Activated B cell treated with CpG ODN at 0.5 μM for 24 hours (primary cell): ENCODE measurements around the gene EFNB1. TPM values are rescaled to one million over a fixed set of nuclear protein-coding genes. Genes with fewer than 3 reads are reported as not detected.

Experiments used
- ATAC-seq: fragments of 200-7000 bp; cut with Tn5 transposase; one replicate; pipeline ENCODE4 v1.10.0; 2021; ENCODE audit warnings: low read depth, mild to moderate bottlenecking, moderate library complexity
- CTCF ChIA-PET: fragments of 350-600 bp; sonication (Branson Sonifier 250); formaldehyde crosslinking; loops from one replicate; lab custom pipeline; 2021; ENCODE audit warnings: antibody characterized with exemption; lab: Charles Lee
- POLR2A ChIA-PET: fragments of 350-600 bp; sonication (Branson Sonifier 250); formaldehyde crosslinking; loops from one replicate; lab custom pipeline; 2021; ENCODE audit warnings: antibody characterized with exemption; lab: Charles Lee
- DNase-seq: peaks from one replicate; pipeline ENCODE4 v3.0.0; 2022
- H3K27ac Mint-ChIP-seq: one replicate; pipeline ENCODE4 v1.8.0; 2020; ENCODE audit warnings: mixed read lengths
- H3K27me3 Mint-ChIP-seq: one replicate; pipeline ENCODE4 v1.8.0; 2021; ENCODE audit warnings: mixed read lengths
- H3K36me3 Mint-ChIP-seq: one replicate; pipeline ENCODE4 v1.8.0; 2021; ENCODE audit warnings: low read depth, mixed read lengths
- H3K4me1 Mint-ChIP-seq: one replicate; pipeline ENCODE4 v1.8.0; 2021; ENCODE audit warnings: mixed read lengths
- H3K4me3 Mint-ChIP-seq: one replicate; pipeline ENCODE4 v1.8.0; 2020; ENCODE audit warnings: mild to moderate bottlenecking, mixed read lengths
- H3K9me3 Mint-ChIP-seq: one replicate; pipeline ENCODE4 v1.8.0; 2020; ENCODE audit warnings: mixed read lengths
- intact Hi-C: fragments of 100-400 bp; cut with micrococcal nuclease; formaldehyde crosslinking; loops from one replicate; pipeline ENCODE4 v1.15.1; 2024
- total RNA-seq: library from RNA; stranded (reverse); gene quantifications from 2 replicates; pipeline ENCODE4 v1.2.3, GENCODE V29; 2022
- TF ChIP-seq, protein P1 (sequence below): fragments of 200-600 bp; IDR thresholded peaks from one replicate; pipeline ENCODE4 v1.8.0; 2022; ENCODE audit warnings: antibody characterized with exemption, mild to moderate bottlenecking

Gene EFNB1
- total RNA-seq, 1 donor from 2014 or later: 2.3 TPM

DNA sequence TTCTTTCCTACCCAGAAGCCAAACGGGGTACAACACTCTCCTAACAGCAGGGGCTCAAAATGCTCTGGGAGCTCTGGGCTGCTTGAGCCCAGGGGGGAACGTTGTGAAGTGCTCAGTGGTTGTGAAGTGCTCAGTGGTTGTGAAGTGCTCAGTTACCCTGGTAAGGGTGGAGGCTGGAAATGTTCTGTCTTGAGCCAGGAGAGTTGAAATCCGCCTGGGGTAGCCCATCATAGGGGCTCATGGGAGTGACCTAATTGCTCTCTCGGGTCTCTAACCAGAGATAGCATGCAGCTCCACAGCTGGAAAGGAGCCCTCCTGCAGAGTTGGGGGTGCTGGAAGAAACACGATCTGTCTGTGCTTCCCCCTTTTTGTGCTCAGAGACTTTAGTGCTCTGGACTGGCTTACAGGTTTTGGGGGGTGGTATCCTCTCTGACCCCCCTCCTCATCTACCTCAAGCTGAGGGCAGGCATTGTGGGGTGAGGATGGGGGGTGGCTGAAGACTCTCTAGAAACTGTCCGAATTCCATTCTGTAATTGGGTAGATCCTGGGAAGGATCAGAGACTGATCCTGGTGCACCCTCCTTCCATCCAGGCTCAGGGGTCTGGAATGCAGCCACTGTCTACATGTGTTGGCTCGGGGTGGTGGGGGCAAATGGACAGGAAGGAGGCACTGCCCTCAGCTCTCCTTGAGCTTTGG lies 2.7 kb downstream of the EFNB1 start:
- peaks cover 24% of the 10 kb centered on the region for H3K4me1 Mint-ChIP-seq
- ATAC-seq (no peak), DNase-seq (no peak)
- H3K27me3 Mint-ChIP-seq: peaks cover 2% of the 10 kb centered on the region
- POLR2A ChIA-PET: no interaction called here
- intact Hi-C loops: no loop called here
- no peaks in the 10 kb centered on the region for H3K9me3 Mint-ChIP-seq
- TF ChIP-seq, protein P1, sequence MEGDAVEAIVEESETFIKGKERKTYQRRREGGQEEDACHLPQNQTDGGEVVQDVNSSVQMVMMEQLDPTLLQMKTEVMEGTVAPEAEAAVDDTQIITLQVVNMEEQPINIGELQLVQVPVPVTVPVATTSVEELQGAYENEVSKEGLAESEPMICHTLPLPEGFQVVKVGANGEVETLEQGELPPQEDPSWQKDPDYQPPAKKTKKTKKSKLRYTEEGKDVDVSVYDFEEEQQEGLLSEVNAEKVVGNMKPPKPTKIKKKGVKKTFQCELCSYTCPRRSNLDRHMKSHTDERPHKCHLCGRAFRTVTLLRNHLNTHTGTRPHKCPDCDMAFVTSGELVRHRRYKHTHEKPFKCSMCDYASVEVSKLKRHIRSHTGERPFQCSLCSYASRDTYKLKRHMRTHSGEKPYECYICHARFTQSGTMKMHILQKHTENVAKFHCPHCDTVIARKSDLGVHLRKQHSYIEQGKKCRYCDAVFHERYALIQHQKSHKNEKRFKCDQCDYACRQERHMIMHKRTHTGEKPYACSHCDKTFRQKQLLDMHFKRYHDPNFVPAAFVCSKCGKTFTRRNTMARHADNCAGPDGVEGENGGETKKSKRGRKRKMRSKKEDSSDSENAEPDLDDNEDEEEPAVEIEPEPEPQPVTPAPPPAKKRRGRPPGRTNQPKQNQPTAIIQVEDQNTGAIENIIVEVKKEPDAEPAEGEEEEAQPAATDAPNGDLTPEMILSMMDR: no peak
- CTCF ChIA-PET: interaction anchor here (1.2 kb wide), 1 partner anchor 9 kb away, joined by 3 read pairs; no protein-coding TSS in a partner anchor
- peaks cover 2% of the 10 kb centered on the region for H3K36me3 Mint-ChIP-seq
- H3K4me3 Mint-ChIP-seq: peak overlapping the region; percentile 46
- H3K27ac Mint-ChIP-seq: no peak overlapping the region

DNA sequence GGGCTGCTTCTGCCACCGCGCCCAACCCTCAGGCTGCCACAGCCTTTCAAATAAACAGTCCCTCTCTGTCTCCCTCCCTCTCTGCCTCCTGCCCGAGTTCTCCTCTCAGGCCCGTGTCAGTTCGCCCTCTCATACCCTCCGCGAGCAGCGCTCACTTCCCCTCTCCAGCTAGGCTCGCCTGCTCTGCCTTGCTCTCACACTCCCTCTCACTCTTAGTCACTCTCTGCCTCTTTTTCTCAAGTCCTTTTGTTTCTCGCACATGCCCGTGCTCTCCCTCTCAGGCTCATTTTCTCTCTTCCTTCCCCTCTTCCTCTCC lies 3.2 kb downstream of the EFNB1 start:
- ChIA-PET CTCF (no interaction called here), POLR2A (no interaction called here)
- DNase-seq: no peak
- H3K27ac Mint-ChIP-seq: no peak overlapping the region
- peaks cover 2% of the 10 kb centered on the region for H3K36me3 Mint-ChIP-seq
- peak overlapping the region; percentile 24 for H3K4me3 Mint-ChIP-seq
- TF ChIP-seq, protein P1: no peak
- H3K4me1 Mint-ChIP-seq: peaks cover 24% of the 10 kb centered on the region
- H3K27me3 Mint-ChIP-seq: peaks cover 2% of the 10 kb centered on the region
- H3K9me3 Mint-ChIP-seq: no peaks in the 10 kb centered on the region
- ATAC-seq: peak; percentile 20
- intact Hi-C loops: no loop called here

DNA sequence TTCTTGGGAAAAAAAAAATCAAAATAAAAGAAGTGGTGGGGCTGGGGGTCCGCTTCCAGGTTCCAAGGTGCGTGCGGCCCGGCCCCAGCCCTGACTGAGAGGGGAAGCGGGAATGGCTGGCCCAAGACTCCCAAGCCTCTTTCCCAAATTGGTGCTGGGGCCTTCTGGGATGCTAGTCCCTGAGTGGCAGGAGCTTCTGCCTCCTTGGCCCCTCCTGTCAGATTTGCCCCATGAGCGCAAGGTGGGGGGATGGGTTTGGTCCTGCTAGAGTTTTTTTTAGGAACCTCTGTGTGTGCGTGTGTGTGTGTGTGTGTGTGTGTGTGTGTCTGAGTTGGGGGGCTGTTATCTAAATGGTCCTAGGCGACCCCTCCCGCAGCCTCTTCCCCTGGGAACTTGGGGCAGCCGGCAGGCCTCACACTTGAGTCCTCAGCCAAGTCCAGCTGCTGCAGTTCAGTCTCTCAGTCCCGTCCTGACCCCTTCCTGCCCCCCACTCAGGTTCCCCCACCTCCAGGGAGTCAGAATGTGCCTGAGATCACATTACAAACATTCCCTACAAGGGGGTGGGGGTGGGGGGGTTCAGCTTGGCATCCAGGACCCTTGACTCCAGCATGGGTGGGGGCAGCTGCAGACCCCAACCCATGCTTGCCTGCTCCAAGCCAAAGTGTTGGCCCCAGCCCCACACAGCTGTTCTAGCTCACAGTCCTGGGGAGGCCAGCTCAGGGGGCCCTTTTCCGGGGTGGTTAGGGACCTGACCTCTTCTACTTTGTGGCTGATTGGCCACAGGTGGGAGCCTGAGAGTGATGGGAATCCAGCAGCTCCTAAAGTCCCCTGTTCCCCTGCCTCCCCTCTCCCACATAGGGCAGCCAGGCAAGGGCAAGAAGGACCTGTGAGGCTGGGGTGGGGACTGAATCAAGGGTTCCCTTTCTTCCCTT lies 4.0 kb downstream of the EFNB1 start:
- POLR2A ChIA-PET: no interaction called here
- Mint-ChIP-seq H3K36me3 (peaks cover 2% of the 10 kb centered on the region), H3K4me1 (peaks cover 22% of the 10 kb centered on the region), H3K27ac (no peak overlapping the region), H3K9me3 (no peaks in the 10 kb centered on the region), H3K27me3 (peaks cover 2% of the 10 kb centered on the region), H3K4me3 (no peak overlapping the region)
- ATAC-seq: no peak
- CTCF ChIA-PET: no interaction called here
- no peak for DNase-seq
- intact Hi-C loops: no loop called here
- TF ChIP-seq, protein P1: no peak

DNA sequence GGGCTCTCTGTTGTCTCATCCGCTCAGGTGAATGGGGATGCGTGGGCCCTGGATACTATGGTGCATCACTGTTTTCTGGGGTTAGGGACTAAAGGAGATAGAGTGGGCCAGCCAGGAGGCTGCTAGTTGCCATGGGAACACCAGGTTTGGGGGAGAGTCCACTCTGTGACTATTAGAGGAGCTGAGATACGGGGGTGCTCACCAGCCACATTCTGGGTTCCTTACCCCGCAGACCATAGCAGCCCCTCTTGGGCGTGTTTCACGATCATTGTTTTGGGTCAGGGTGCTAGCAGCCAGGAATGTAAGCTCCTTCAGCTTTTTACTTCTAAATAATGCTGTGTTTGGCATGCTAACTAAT lies 4.6 kb downstream of the EFNB1 start:
- TF ChIP-seq, protein P1: no peak
- Mint-ChIP-seq H3K4me3 (no peak overlapping the region), H3K27me3 (peaks cover 2% of the 10 kb centered on the region), H3K4me1 (peaks cover 21% of the 10 kb centered on the region), H3K36me3 (peaks cover 2% of the 10 kb centered on the region), H3K27ac (no peak overlapping the region), H3K9me3 (no peaks in the 10 kb centered on the region)
- ATAC-seq (no peak), DNase-seq (no peak)
- ChIA-PET POLR2A (no interaction called here), CTCF (no interaction called here)
- intact Hi-C loops: no loop called here

DNA sequence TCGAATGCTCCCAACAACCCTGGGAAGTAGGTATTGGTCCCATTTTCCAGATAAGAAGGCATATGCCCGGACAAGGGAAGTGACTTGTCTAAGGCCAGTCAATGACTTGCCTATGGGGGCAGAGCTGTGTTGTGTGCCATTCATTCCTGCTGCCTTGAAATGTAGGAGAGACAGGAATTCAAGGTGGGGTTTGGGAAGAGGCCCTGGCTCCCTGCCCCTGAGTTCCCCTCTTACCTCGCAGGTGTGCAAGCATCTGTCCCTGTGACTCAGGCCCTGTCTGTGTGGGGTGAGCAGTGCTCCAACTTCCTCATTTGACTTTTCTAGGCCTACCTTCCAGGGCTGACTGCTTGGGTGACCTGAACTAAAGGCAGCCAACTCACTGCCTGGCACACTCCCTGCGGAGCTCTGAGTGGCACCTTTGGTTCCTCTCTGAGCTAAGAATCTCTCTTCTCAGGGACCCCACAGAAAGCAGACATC lies 5.1 kb downstream of the EFNB1 start:
- no peak overlapping the region for H3K27ac Mint-ChIP-seq
- DNase-seq: no peak
- TF ChIP-seq, protein P1: no peak
- H3K36me3 Mint-ChIP-seq: no peaks in the 10 kb centered on the region
- H3K27me3 Mint-ChIP-seq: peaks cover 2% of the 10 kb centered on the region
- peak; percentile 63 for ATAC-seq
- peaks cover 18% of the 10 kb centered on the region for H3K4me1 Mint-ChIP-seq
- no peaks in the 10 kb centered on the region for H3K9me3 Mint-ChIP-seq
- intact Hi-C loops: no loop called here
- ChIA-PET POLR2A (no interaction called here), CTCF (no interaction called here)
- H3K4me3 Mint-ChIP-seq: no peak overlapping the region
